GM12878 (cell line): ENCODE data around the gene PEMT.

Experiments
- CBX5 ChIP-seq: sonication (generic); IDR thresholded peaks from 2 replicates; pipeline ENCODE4 v1.6.1; 2016; ENCODE audit warnings: low read depth, moderate library complexity, mild to moderate bottlenecking, inconsistent platforms
- CHD2 ChIP-seq: IDR thresholded peaks from 2 replicates; pipeline ENCODE4 v1.6.1; 2011; ENCODE audit warnings: low read depth, low read length, improper control_type of control experiment, borderline replicate concordance
- EZH2 ChIP-seq: IDR thresholded peaks from 2 replicates; pipeline ENCODE4 v1.6.1; 2012; ENCODE audit warnings: low read depth, mild to moderate bottlenecking, control low read depth, inconsistent platforms, low read length, borderline replicate concordance; ENCODE audit not compliant: control insufficient read depth
- HCFC1 ChIP-seq: fragments of 150-350 bp; IDR thresholded peaks from 2 replicates; pipeline ENCODE4 v1.6.1; 2014; ENCODE audit warnings: low read length
- POLR2A ChIP-seq: IDR thresholded peaks from 2 replicates; pipeline ENCODE4 v1.6.1; 2011; ENCODE audit warnings: low read depth, mild to moderate bottlenecking, low read length
- POLR2AphosphoS5 ChIP-seq: IDR thresholded peaks from 2 replicates; pipeline ENCODE4 v1.6.1; 2011; ENCODE audit warnings: mild to moderate bottlenecking, low read length, inconsistent platforms
- SIX5 ChIP-seq: IDR thresholded peaks from 2 replicates; pipeline ENCODE4 v1.6.1; 2011; ENCODE audit warnings: mild to moderate bottlenecking, low read depth, low read length, moderate library complexity; ENCODE audit not compliant: severe bottlenecking
- SMAD1 ChIP-seq: fragments of 450-650 bp; IDR thresholded peaks from 2 replicates; pipeline ENCODE4 v1.6.1; 2018; ENCODE audit warnings: mild to moderate bottlenecking, low read depth; ENCODE audit not compliant: partially characterized antibody
- SMC3 ChIP-seq: IDR thresholded peaks from 2 replicates; pipeline ENCODE4 v1.6.1; 2011; ENCODE audit warnings: low read length, improper control_type of control experiment, borderline replicate concordance
- TF ChIP-seq, protein P1 (sequence below), 3 experiments: IDR thresholded peaks in 2 of 3; conservative IDR thresholded peaks in 1 of 3; 2 replicates each; pipeline ENCODE4 v1.5.1; 2011; ENCODE audit warnings: low read depth in 3 of 3, low read length in 3 of 3, mild to moderate bottlenecking in 3 of 3, control low read depth in 2 of 3, moderate library complexity in 2 of 3, inconsistent platforms in 1 of 3, mixed read lengths in 1 of 3; ENCODE audit not compliant: control insufficient read depth in 2 of 3, insufficient read depth in 1 of 3; ENCODE audit errors: extremely low read depth in 1 of 3
- TF ChIP-seq, protein P2 (sequence below): IDR thresholded peaks from 2 replicates; pipeline ENCODE4 v1.6.1; 2012; ENCODE audit warnings: low read depth, low read length, improper control_type of control experiment

DNA sequence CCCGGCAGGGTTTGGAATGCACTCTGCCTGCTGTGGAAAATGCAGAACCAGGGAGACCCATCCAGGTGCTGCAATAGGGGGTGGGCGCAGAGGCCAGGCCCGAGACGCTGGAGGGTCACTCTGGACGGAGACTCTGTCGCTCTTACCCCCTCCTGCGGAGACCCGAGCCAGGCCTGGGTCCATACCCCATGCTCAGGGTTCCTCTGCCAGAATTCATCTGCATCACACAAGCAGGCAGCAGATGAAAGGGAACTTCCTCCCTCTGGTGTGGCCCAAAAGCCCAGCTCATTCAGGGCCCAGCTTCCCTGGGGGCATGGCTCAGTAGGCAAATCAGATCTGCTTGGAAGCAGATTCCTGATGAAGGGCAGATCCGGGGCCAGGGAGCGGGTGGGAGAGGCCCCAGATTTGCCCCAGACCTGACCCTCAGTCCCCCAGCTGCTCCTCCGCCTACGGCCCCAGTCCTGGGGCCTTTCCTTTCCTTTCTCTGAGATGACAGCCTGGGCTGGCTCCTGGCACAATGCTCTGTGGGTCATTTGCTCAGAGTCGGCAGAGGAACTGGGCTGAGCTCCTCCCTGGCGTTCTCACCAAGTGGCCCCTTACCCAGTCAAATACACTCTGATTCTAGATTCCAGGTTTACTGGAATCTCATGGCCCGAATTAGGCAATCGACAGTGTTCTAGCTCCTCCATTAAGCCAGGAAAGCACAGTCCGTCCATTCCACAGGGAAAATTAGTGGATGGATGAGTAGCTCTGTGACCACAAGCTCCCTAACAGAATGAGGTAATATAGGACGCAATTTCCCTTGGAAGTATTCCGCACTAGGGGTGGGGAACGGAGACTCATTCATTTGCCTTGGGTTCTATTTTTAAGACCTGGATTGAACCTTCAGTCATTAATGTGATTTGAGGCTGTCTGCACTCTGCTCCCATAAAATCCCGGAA, 76.2 kb downstream of the PEMT start:
- no peak for TF ChIP-seq CBX5
- no peak for TF ChIP-seq CHD2
- no peak for TF ChIP-seq POLR2A
- TF ChIP-seq SMAD1 = no peak
- TF ChIP-seq POLR2AphosphoS5 = no peak
- TF ChIP-seq SMC3 = no peak
- no peak for TF ChIP-seq EZH2
- no peak for TF ChIP-seq SIX5
- TF ChIP-seq, protein P1, sequence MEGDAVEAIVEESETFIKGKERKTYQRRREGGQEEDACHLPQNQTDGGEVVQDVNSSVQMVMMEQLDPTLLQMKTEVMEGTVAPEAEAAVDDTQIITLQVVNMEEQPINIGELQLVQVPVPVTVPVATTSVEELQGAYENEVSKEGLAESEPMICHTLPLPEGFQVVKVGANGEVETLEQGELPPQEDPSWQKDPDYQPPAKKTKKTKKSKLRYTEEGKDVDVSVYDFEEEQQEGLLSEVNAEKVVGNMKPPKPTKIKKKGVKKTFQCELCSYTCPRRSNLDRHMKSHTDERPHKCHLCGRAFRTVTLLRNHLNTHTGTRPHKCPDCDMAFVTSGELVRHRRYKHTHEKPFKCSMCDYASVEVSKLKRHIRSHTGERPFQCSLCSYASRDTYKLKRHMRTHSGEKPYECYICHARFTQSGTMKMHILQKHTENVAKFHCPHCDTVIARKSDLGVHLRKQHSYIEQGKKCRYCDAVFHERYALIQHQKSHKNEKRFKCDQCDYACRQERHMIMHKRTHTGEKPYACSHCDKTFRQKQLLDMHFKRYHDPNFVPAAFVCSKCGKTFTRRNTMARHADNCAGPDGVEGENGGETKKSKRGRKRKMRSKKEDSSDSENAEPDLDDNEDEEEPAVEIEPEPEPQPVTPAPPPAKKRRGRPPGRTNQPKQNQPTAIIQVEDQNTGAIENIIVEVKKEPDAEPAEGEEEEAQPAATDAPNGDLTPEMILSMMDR (IDR thresholded peaks at IDR 0.05 in 2 of 3, conservative IDR thresholded peaks at IDR 0.05 in 1 of 3; ENCODE audit: control insufficient read depth in 2 of 3, extremely low read depth in 1 of 3, insufficient read depth in 1 of 3, low read depth in 3 of 3, low read length in 3 of 3) = no peak
- TF ChIP-seq HCFC1 = no peak
- TF ChIP-seq, protein P2, sequence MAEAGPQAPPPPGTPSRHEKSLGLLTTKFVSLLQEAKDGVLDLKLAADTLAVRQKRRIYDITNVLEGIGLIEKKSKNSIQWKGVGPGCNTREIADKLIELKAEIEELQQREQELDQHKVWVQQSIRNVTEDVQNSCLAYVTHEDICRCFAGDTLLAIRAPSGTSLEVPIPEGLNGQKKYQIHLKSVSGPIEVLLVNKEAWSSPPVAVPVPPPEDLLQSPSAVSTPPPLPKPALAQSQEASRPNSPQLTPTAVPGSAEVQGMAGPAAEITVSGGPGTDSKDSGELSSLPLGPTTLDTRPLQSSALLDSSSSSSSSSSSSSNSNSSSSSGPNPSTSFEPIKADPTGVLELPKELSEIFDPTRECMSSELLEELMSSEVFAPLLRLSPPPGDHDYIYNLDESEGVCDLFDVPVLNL = no peak
